Measurements from ENCODE around the gene PDCL2. TPM values are rescaled to one million over a fixed set of nuclear protein-coding genes. Genes with fewer than 3 reads are reported as not detected.

PDCL2 gene
- total and polyA plus RNA-seq, 2 experiments from 2014 or later, result 0.35 to 1.9 TPM

DNA sequence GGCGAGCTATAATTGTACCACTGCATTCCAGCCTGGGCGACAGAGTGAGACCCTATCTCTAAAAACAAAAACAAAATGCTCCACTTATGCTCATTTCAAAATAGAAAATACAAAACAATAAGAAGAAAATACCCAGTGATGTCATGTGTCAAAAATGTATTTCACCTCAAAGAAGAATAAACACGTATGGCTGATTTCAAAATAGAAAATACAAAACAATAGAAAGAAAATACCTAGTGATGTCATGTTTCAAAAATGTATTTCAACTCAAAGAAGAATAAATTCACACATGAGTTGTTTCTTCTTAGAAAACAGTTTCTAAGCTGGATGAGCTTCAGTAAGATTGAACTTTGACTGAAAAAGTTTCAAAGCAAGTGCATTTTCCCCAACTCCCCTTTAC, 20.3 kb upstream of the PDCL2 start (continued):
- TF ChIP-seq, protein P1, sequence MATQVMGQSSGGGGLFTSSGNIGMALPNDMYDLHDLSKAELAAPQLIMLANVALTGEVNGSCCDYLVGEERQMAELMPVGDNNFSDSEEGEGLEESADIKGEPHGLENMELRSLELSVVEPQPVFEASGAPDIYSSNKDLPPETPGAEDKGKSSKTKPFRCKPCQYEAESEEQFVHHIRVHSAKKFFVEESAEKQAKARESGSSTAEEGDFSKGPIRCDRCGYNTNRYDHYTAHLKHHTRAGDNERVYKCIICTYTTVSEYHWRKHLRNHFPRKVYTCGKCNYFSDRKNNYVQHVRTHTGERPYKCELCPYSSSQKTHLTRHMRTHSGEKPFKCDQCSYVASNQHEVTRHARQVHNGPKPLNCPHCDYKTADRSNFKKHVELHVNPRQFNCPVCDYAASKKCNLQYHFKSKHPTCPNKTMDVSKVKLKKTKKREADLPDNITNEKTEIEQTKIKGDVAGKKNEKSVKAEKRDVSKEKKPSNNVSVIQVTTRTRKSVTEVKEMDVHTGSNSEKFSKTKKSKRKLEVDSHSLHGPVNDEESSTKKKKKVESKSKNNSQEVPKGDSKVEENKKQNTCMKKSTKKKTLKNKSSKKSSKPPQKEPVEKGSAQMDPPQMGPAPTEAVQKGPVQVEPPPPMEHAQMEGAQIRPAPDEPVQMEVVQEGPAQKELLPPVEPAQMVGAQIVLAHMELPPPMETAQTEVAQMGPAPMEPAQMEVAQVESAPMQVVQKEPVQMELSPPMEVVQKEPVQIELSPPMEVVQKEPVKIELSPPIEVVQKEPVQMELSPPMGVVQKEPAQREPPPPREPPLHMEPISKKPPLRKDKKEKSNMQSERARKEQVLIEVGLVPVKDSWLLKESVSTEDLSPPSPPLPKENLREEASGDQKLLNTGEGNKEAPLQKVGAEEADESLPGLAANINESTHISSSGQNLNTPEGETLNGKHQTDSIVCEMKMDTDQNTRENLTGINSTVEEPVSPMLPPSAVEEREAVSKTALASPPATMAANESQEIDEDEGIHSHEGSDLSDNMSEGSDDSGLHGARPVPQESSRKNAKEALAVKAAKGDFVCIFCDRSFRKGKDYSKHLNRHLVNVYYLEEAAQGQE (IDR thresholded peaks at IDR 0.05; ENCODE audit: unreplicated experiment), result no peak
- TF ChIP-seq ZNF331 (CRISPR knock-in tag; IDR thresholded peaks at IDR 0.05; ENCODE audit: low read depth) (no peak), EZH2 (IDR thresholded peaks at IDR 0.05; ENCODE audit: low read depth, unreplicated experiment) (no peak), ZNF114 (CRISPR knock-in tag; IDR thresholded peaks at IDR 0.05) (no peak), POLR2AphosphoS5 (IDR thresholded peaks at IDR 0.05; ENCODE audit: low read depth) (no peak), EZH2phosphoT487 (IDR thresholded peaks at IDR 0.05; ENCODE audit: unreplicated experiment) (no peak), STAT1 (IDR thresholded peaks at IDR 0.05; ENCODE audit: unreplicated experiment) (no peak), NANOG (IDR thresholded peaks at IDR 0.05; ENCODE audit: borderline replicate concordance) (no peak)

DNA sequence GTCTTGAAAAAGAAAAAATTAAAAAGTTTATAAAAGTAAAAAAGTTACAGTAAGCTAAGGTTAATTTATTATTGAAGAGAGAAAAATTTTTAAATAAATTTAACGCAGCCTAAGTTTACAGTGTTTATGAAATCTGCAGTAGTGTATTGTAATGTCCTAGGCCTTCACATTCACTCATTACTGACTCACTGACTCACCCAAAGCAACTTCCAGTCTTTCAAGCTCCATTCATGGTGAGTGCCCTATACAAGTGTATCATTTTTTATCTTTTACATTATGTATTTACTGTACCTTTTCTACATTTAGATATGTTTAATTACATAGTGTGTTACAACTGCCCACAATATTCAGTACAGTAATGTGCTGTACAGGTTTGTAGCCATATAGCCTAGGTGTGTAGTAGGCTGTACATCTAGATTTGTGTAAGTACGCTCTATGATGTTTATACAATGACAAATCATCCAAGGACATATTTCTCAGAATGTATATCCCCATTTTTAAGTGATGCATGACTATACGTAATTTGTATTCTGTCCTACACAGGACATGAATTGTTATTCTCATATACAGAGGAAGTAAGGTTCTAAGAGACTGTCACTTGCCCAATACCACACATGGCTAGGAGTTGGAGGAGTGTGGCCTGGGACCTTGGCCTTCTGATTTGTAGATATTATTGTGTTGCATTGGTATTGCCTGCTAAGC, 19.5 kb upstream of the PDCL2 start:
- Histone ChIP-seq H3K4me2 (no peak overlapping the region), H3K36me3 (ENCODE audit: insufficient read depth) (no peaks in the 10 kb centered on the region), H3K79me2 (replicated peaks; ENCODE audit: insufficient read depth) (no peaks in the 10 kb centered on the region), H4K20me1 (replicated peaks; ENCODE audit: insufficient read depth) (no peaks in the 10 kb centered on the region), H3K27ac (ENCODE audit: low read depth) (no peak overlapping the region), H3K4me1 (ENCODE audit: insufficient read depth) (no peaks in the 10 kb centered on the region; the same call in 1 of the 2 replicates), H3F3A (replicated peaks; ENCODE audit: low read depth) (no peaks in the 10 kb centered on the region), H3K9me2 (ENCODE audit: insufficient read depth) (no peaks in the 10 kb centered on the region), H2AFZ (no peak overlapping the region), H3K27me3 (ENCODE audit: insufficient read depth) (no peaks in the 10 kb centered on the region), H3K4me3 (no peak overlapping the region)
- Mint-ChIP-seq H3K27ac (no peak overlapping the region), H3K27me3 (ENCODE audit: insufficient read depth, low read depth, poor library complexity) (no peaks in the 10 kb centered on the region), H3K36me3 (ENCODE audit: low read depth) (peaks cover 3% of the 10 kb centered on the region; the same call in 1 of the 3 replicates), H3K4me1 (peaks cover 6% of the 10 kb centered on the region), H3K4me3 (no peak overlapping the region), H3K9me3 (no peaks in the 10 kb centered on the region)
- DNase-seq (ENCODE audit: low spot score) (no peak), ATAC-seq (no peak)
- TF ChIP-seq, protein P2, sequence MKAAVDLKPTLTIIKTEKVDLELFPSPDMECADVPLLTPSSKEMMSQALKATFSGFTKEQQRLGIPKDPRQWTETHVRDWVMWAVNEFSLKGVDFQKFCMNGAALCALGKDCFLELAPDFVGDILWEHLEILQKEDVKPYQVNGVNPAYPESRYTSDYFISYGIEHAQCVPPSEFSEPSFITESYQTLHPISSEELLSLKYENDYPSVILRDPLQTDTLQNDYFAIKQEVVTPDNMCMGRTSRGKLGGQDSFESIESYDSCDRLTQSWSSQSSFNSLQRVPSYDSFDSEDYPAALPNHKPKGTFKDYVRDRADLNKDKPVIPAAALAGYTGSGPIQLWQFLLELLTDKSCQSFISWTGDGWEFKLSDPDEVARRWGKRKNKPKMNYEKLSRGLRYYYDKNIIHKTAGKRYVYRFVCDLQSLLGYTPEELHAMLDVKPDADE (IDR thresholded peaks at IDR 0.05), result no peak
- TF ChIP-seq, protein P3, sequence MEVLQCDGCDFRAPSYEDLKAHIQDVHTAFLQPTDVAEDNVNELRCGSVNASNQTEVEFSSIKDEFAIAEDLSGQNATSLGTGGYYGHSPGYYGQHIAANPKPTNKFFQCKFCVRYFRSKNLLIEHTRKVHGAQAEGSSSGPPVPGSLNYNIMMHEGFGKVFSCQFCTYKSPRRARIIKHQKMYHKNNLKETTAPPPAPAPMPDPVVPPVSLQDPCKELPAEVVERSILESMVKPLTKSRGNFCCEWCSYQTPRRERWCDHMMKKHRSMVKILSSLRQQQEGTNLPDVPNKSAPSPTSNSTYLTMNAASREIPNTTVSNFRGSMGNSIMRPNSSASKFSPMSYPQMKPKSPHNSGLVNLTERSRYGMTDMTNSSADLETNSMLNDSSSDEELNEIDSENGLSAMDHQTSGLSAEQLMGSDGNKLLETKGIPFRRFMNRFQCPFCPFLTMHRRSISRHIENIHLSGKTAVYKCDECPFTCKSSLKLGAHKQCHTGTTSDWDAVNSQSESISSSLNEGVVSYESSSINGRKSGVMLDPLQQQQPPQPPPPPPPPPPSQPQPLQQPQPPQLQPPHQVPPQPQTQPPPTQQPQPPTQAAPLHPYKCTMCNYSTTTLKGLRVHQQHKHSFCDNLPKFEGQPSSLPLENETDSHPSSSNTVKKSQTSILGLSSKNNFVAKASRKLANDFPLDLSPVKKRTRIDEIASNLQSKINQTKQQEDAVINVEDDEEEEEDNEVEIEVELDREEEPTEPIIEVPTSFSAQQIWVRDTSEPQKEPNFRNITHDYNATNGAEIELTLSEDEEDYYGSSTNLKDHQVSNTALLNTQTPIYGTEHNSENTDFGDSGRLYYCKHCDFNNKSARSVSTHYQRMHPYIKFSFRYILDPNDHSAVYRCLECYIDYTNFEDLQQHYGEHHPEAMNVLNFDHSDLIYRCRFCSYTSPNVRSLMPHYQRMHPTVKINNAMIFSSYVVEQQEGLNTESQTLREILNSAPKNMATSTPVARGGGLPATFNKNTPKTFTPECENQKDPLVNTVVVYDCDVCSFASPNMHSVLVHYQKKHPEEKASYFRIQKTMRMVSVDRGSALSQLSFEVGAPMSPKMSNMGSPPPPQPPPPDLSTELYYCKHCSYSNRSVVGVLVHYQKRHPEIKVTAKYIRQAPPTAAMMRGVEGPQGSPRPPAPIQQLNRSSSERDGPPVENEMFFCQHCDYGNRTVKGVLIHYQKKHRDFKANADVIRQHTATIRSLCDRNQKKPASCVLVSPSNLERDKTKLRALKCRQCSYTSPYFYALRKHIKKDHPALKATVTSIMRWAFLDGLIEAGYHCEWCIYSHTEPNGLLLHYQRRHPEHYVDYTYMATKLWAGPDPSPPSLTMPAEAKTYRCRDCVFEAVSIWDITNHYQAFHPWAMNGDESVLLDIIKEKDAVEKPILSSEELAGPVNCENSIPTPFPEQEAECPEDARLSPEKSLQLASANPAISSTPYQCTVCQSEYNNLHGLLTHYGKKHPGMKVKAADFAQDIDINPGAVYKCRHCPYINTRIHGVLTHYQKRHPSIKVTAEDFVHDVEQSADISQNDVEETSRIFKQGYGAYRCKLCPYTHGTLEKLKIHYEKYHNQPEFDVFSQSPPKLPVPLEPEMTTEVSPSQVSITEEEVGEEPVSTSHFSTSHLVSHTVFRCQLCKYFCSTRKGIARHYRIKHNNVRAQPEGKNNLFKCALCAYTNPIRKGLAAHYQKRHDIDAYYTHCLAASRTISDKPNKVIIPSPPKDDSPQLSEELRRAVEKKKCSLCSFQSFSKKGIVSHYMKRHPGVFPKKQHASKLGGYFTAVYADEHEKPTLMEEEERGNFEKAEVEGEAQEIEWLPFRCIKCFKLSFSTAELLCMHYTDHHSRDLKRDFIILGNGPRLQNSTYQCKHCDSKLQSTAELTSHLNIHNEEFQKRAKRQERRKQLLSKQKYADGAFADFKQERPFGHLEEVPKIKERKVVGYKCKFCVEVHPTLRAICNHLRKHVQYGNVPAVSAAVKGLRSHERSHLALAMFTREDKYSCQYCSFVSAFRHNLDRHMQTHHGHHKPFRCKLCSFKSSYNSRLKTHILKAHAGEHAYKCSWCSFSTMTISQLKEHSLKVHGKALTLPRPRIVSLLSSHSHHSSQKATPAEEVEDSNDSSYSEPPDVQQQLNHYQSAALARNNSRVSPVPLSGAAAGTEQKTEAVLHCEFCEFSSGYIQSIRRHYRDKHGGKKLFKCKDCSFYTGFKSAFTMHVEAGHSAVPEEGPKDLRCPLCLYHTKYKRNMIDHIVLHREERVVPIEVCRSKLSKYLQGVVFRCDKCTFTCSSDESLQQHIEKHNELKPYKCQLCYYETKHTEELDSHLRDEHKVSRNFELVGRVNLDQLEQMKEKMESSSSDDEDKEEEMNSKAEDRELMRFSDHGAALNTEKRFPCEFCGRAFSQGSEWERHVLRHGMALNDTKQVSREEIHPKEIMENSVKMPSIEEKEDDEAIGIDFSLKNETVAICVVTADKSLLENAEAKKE (CRISPR knock-in tag; IDR thresholded peaks at IDR 0.05), result no peak
- no peak for TF ChIP-seq STAT1 (IDR thresholded peaks at IDR 0.05; ENCODE audit: unreplicated experiment)
- no peak for TF ChIP-seq CREB1 (CRISPR knock-in tag; IDR thresholded peaks at IDR 0.05; ENCODE audit: low read depth)
- TF ChIP-seq NANOG (IDR thresholded peaks at IDR 0.05; ENCODE audit: borderline replicate concordance), result no peak
- no peak for TF ChIP-seq EZH2phosphoT487 (IDR thresholded peaks at IDR 0.05; ENCODE audit: unreplicated experiment)

All from GM23338 (cell line).